ENCODE results near the gene VASH1.

The VASH1 gene

DNA sequence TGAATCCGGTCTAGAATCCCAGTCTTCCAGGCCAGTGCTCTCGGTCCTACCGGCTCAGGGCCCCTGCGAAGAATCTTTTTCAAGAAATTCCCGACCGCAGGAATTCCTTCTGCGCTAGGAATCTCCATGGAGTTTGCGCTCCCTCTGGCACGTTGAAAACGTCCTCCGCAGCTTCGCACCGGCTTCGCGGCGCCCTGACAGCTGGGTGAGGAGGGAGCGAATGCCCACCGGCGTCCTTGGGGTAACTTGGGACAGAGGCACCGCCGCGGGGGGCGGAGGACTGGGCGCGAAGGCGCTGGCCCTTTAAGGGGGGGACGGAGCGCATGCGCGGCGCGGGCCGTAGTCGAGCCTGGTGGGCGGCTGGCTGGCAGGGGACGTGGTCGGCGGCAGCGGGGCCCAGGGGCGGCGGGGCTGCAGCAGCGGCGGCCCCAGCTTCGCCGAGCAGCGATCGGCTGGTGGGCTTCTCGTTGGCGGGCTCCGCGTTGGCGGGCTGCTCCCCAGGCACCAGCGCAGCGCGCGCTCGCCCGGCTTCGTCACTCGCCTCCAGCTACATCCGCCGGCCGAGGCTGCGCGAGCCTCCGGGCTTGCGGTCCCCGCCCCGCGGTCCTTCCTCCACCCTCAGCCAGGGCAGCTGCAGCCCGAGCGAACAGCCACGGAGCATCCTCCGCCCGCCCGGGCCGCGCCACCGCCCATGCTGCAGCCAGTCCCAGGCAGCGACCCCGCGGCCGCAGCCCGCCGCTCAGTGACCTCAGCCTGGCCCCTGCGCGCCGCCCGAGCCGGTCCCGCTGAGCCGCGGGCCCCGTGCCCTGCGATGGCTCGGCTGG, at the start of gene VASH1:
VASH1 (plus strand) TSS at position 333 of the 824 bp plus-strand sequence. CDS start 1,354 bp downstream, outside the sequence.
- H3K27me3 ChIP-seq = peaks cover 0 to 34% (median 24%) of the 10 kb centered on the region in 11 experiments; a peak in 19 of 22 replicates
- H3K4me2 ChIP-seq = peak within 1 kb of the TSS; percentile 93 to 100 (median 99)
- peaks cover 29 to 60% (median 42%) of the 10 kb centered on the region in 10 experiments for H3K4me1 ChIP-seq
- H3K9ac ChIP-seq = peak within 1 kb of the TSS; percentile 68 to 83 (median 78)
- no peaks in the 10 kb centered on the region for H3K9me3 ChIP-seq (replicated peaks in 1 of 11)
- no peaks in the 10 kb centered on the region for H4K20me1 ChIP-seq
- no peaks in the 10 kb centered on the region; a peak in 1 of 22 replicates for H3K36me3 ChIP-seq
- H3K4me3 ChIP-seq = peak within 1 kb of the TSS; percentile 70 to 84 (median 76)
- H3K27ac ChIP-seq = peak within 1 kb of the TSS; percentile 6 to 76 (median 58); a peak in 21 of 22 replicates
- TF ChIP-seq Cebpa-rat (IDR thresholded peaks at IDR 0.05) = no peak

- H3K4me3 ChIP-seq = no peak overlapping the region
- H3K9me3 ChIP-seq (replicated peaks in 1 of 11) = peaks cover 0 to 5% (median 0%) of the 10 kb centered on the region in 11 experiments; a peak in 1 of 22 replicates
- H3K27ac ChIP-seq = no peak overlapping the region
- no peaks in the 10 kb centered on the region for H3K36me3 ChIP-seq
- no peak overlapping the region for H3K4me2 ChIP-seq
- H3K27me3 ChIP-seq = peaks cover 0 to 4% (median 0%) of the 10 kb centered on the region in 11 experiments; a peak in 2 of 22 replicates
- no peak overlapping the region for H3K9ac ChIP-seq
- H3K4me1 ChIP-seq = peaks cover 27 to 34% (median 29%) of the 10 kb centered on the region in 10 experiments
- no peak for TF ChIP-seq Cebpa-rat (IDR thresholded peaks at IDR 0.05)
- no peaks in the 10 kb centered on the region for H4K20me1 ChIP-seq
Measured at GRCh38 chr14:76713121-76713520, 48.1 kb upstream of the VASH1 start.

DNA sequence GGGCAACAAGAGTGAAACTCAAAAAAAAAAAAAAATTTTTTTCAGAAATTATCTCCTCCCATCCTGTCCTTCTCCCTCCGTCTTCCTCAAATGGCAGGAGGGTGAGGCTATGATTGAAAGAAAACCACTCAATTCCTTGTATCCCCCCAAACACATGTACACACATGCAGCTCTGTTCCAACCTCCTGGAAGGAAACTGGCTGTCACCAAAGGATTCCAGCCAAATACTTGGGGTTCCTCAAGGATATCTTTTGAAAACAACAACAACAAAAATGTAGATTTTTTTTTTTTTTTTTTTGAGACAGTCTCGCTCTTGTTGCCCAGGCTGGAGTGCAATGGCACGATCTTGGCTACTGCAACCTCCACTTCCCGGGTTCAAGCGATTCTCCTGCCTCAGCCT, 46.8 kb upstream of the VASH1 start:
- Histone ChIP-seq H3K4me1 (peaks cover 33 to 44% (median 37%) of the 10 kb centered on the region in 10 experiments), H3K9ac (no peak overlapping the region), H4K20me1 (no peaks in the 10 kb centered on the region), H3K27me3 (peaks cover 0 to 4% (median 0%) of the 10 kb centered on the region in 11 experiments; a peak in 2 of 22 replicates), H3K9me3 (replicated peaks in 1 of 11) (peaks cover 0 to 5% (median 0%) of the 10 kb centered on the region in 11 experiments; a peak in 1 of 22 replicates), H3K4me2 (no peak overlapping the region; a peak in 1 of 22 replicates), H3K4me3 (no peak overlapping the region), H3K36me3 (no peaks in the 10 kb centered on the region), H3K27ac (no peak overlapping the region)
- TF ChIP-seq Cebpa-rat (IDR thresholded peaks at IDR 0.05) = no peak

DNA sequence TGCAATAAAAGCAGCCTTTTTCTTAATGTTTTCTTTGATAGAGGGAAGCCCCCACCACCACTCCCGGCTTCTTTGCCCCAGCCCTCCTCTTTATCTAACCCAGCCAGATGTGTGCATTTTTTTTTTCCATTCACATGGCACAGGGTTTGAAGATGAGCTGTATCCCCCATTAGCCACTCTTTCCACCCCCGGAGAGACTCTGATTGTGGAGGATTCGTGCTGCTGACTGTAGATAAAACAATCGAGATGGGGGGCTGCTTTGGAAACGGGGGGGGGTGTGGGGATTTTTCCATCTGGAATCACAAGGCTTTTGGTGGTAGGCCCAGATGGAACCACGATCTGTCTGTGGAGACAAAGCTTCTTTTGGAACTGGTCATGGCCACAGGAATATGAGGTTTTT, 46.2 kb upstream of the VASH1 start:
- peaks cover 40 to 50% (median 43%) of the 10 kb centered on the region in 10 experiments for H3K4me1 ChIP-seq
- H3K27ac ChIP-seq = no peak overlapping the region
- H3K4me2 ChIP-seq = peak overlapping the region; percentile 32 to 89 (median 65); a peak in 19 of 22 replicates
- no peak overlapping the region for H3K4me3 ChIP-seq
- H3K9ac ChIP-seq = no peak overlapping the region
- H3K9me3 ChIP-seq (replicated peaks in 1 of 11) = peaks cover 0 to 5% (median 0%) of the 10 kb centered on the region in 11 experiments; a peak in 1 of 22 replicates
- H3K36me3 ChIP-seq = no peaks in the 10 kb centered on the region
- no peak for TF ChIP-seq Cebpa-rat (IDR thresholded peaks at IDR 0.05)
- no peaks in the 10 kb centered on the region for H4K20me1 ChIP-seq
- peaks cover 0 to 4% (median 0%) of the 10 kb centered on the region in 11 experiments; a peak in 2 of 22 replicates for H3K27me3 ChIP-seq

DNA sequence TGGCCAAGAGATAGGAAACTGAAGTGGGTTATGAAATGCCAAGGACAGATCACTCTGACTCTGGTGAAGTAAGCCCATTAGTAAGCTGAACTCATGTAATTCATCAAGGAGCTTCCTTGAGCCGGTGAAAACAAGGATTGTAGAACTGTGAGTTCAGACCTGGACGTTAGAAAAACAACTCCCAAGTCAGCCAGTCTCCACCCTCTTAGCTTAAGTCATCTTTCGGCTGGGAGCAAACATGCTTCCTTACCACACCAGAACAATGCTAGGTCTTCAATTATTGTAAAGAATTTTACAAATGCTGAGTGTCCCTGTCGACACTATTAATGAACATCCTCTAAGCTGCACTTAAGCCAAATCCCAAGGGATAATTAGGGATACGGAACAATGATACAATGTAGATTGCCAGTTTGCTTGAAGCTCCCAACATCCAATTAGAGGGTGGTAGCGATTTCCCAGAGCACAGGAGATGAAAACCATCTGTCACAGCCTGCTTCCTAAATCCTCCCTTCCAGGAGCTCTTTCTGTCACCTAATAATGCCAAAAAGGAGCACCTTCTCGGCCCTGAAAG, 45.7 kb upstream of the VASH1 start:
- H3K4me3 ChIP-seq = no peak overlapping the region; a peak in 1 of 20 replicates
- peak overlapping the region in 2 of 11 experiments; percentile 2 to 50; a peak in 1 of 22 replicates for H3K9ac ChIP-seq
- no peaks in the 10 kb centered on the region for H4K20me1 ChIP-seq
- no peak for TF ChIP-seq Cebpa-rat (IDR thresholded peaks at IDR 0.05)
- H3K4me1 ChIP-seq = peaks cover 45 to 55% (median 48%) of the 10 kb centered on the region in 10 experiments
- H3K36me3 ChIP-seq = no peaks in the 10 kb centered on the region
- peak overlapping the region in 2 of 11 experiments; percentile 8 to 25; a peak in 2 of 22 replicates for H3K27ac ChIP-seq
- peaks cover 0 to 5% (median 0%) of the 10 kb centered on the region in 11 experiments; a peak in 1 of 22 replicates for H3K9me3 ChIP-seq (replicated peaks in 1 of 11)
- peaks cover 0 to 4% (median 0%) of the 10 kb centered on the region in 11 experiments; a peak in 2 of 22 replicates for H3K27me3 ChIP-seq
- peak overlapping the region; percentile 32 to 89 (median 65) for H3K4me2 ChIP-seq

DNA sequence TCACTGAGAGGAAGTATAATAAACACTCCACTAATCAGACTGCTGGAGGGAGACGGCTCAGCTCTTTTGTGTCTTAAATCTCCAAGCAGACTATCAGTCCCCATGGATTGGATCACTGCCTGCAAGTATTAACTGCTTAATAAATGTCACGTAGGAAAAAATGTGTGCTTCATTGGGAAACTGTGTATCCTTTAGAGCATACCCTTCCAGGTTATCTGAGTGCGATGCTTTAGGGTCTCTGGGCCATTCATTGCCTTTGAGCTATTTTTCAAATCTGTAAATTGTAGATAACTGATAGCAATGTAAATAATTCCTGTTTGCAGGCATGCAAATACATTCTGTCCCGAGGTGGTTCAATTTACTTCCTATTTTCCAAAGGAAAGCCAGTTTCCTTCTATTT, 45.0 kb upstream of the VASH1 start:
- no peaks in the 10 kb centered on the region for H3K36me3 ChIP-seq
- H3K4me3 ChIP-seq = no peak overlapping the region; a peak in 3 of 20 replicates
- H4K20me1 ChIP-seq = no peaks in the 10 kb centered on the region
- peaks cover 50 to 62% (median 54%) of the 10 kb centered on the region in 10 experiments for H3K4me1 ChIP-seq
- peaks cover 0 to 5% (median 0%) of the 10 kb centered on the region in 11 experiments; a peak in 1 of 22 replicates for H3K9me3 ChIP-seq (replicated peaks in 1 of 11)
- H3K27me3 ChIP-seq = peaks cover 0 to 4% (median 0%) of the 10 kb centered on the region in 11 experiments; a peak in 2 of 22 replicates
- no peak for TF ChIP-seq Cebpa-rat (IDR thresholded peaks at IDR 0.05)
- H3K9ac ChIP-seq = peak overlapping the region in 2 of 11 experiments; percentile 2 to 50; a peak in 3 of 22 replicates
- H3K4me2 ChIP-seq = peak overlapping the region; percentile 32 to 89 (median 65)
- peak overlapping the region in 2 of 11 experiments; percentile 3 to 8; a peak in 2 of 22 replicates for H3K27ac ChIP-seq

DNA sequence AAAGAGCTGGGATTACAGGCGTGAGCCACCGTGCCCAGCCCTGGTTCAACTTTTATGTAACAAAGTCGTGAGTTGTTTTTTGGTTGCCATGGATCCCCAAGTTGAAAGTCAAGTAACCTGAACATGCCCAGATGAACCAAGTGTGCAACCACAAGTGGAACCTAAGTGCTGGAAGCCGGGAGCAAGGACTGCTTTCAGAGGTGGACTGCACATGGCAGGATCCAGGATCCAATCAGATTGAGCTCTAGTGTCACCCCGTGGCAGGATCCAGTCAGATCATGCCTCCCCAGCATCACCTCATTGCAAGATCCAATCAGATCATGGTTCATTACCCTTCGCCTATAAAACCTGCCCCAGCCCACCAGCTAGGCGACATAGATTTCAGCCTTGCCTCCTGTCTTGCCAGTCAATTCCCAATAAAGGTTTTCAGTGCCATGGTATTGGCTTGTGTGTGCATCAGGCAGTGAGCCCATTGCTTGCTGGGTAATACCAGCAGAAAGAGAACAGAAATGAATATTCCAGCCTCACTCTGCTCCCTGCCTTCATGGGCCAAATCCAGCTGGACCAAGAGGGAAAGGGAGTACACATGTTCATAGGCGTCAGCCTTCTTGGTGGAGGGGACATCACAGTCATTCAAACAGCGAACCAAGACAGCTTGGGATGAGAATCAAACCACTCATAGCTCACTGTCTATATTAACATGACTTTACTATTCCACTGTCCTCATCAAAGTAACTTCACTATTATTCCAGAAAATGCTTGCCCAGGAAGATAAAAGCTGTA, 43.6 kb upstream of the VASH1 start:
- TF ChIP-seq Cebpa-rat (IDR thresholded peaks at IDR 0.05) = no peak
- Histone ChIP-seq H3K4me2 (peak overlapping the region in 9 of 11 experiments; percentile 2 to 89 (median 71); a peak in 16 of 22 replicates), H4K20me1 (no peaks in the 10 kb centered on the region), H3K4me1 (peaks cover 50 to 67% (median 54%) of the 10 kb centered on the region in 10 experiments), H3K27ac (no peak overlapping the region), H3K9me3 (replicated peaks in 1 of 11) (peaks cover 0 to 5% (median 0%) of the 10 kb centered on the region in 11 experiments; a peak in 1 of 22 replicates), H3K9ac (no peak overlapping the region), H3K27me3 (peaks cover 0 to 4% (median 0%) of the 10 kb centered on the region in 11 experiments; a peak in 2 of 22 replicates), H3K4me3 (no peak overlapping the region), H3K36me3 (no peaks in the 10 kb centered on the region)

Measured in BLaER1 treated with 17β-estradiol and CSF1 and Interleukin-3, amounts not matched to agents 10 nM and 100 nM (cell line).